ENCODE measurements around the gene REV3L. TPM values are rescaled to one million over a fixed set of nuclear protein-coding genes. Genes with fewer than 3 reads are reported as not detected.
A peak's percentile ranks its signal among the peaks of the same experiment; 100 is the strongest.
"Not testable (repeated sequence)": the region's sequence is repeated elsewhere in the genome, so short reads cannot be mapped to it uniquely, and the experiment has no call there.

The REV3L gene
- total and polyA plus RNA-seq, 2 of the 13 experiments (the other 11 are each of a cell fraction or from before 2014, with no cell fraction given) = 12.8 to 31.3 TPM

GRCh38 chr6:111477481-111477938 is 5.5 kb downstream of the REV3L start (continued):
- TF ChIP-seq ATF7 (IDR thresholded peaks at IDR 0.05) = peak; percentile 31; the same call in 1 of the 2 replicates
- no peak for TF ChIP-seq ATF7 (CRISPR knock-in tag; IDR thresholded peaks at IDR 0.05)
- 0 out of 2 replicates have a peak, but pooled peaks have one; percentile 12 for TF ChIP-seq RBFOX2 (IDR thresholded peaks at IDR 0.05; ENCODE audit: low read depth, low read length)
- no peak for TF ChIP-seq ZNF768 (CRISPR knock-in tag; IDR thresholded peaks at IDR 0.05)

GRCh38 chr6:111476061-111476460 is 7.0 kb downstream of the REV3L start:
- in situ Hi-C loops (cut with HindIII; ENCODE audit: extremely low pct_ligation_motif_present, low pct_unique_long_range_greater_than_20kb); H2AFZ ChIP-seq (ENCODE audit: low read length); H3K9me3 ChIP-seq (ENCODE audit: low read length); H3K36me3 ChIP-seq (replicated peaks in 1 of 2; ENCODE audit: control insufficient read depth in 1 of 2, insufficient read depth in 2 of 2, low read length in 2 of 2); FAIRE-seq; H3K9ac ChIP-seq (ENCODE audit: insufficient read depth, low read depth, low read length); H3K4me2 ChIP-seq (ENCODE audit: low read depth, low read length); BruUV-seq (replicated peaks); ATAC-seq; DNase-seq (ENCODE audit: low spot score); CTCF ChIA-PET (ENCODE audit: low intra/inter-chr PET ratio, low total read pairs); H3K27ac ChIP-seq (ENCODE audit: extremely low read length, insufficient read depth, low read length); H3K27me3 ChIP-seq (ENCODE audit: control insufficient read depth in 1 of 2, insufficient read depth in 2 of 2, low read length in 2 of 2); H3K4me3 ChIP-seq (replicated peaks in 1 of 3; ENCODE audit: insufficient read depth in 1 of 3, low read depth in 2 of 3, low read length in 3 of 3); H4K20me1 ChIP-seq (ENCODE audit: insufficient read depth, low read length); intact Hi-C loops (cut with micrococcal nuclease; ENCODE audit: unreplicated experiment): not testable (repeated sequence)
- WGBS (ENCODE audit: low lambda C conversion rate) = 96% methylated on average over 3 of the region's 3 CpGs
- Histone ChIP-seq H3K79me2 (ENCODE audit: insufficient read depth, low read length) (peaks cover 99% of the 10 kb centered on the region), H3K4me1 (ENCODE audit: insufficient read depth, low read length) (peaks cover 50% of the 10 kb centered on the region)
- peak; percentile 92 for TF ChIP-seq ZNF770 (CRISPR knock-in tag; IDR thresholded peaks at IDR 0.05)
- POLR2A ChIA-PET = interaction anchor here (1.7 kb wide), 1 partner anchor 8 kb away, joined by 8 read pairs; the partner anchor contains the start of gene REV3L

Data from HepG2 (cell line).